Measurements from ENCODE around the gene MCL1. TPM values are rescaled to one million over a fixed set of nuclear protein-coding genes. Genes with fewer than 3 reads are reported as not detected.
A peak's percentile ranks its signal among the peaks of the same experiment; 100 is the strongest.

The MCL1 gene
- total and polyA plus RNA-seq, 2 of the 13 experiments (the other 11 are each of a cell fraction or from before 2014, with no cell fraction given), result 69.5 to 125 TPM

DNA sequence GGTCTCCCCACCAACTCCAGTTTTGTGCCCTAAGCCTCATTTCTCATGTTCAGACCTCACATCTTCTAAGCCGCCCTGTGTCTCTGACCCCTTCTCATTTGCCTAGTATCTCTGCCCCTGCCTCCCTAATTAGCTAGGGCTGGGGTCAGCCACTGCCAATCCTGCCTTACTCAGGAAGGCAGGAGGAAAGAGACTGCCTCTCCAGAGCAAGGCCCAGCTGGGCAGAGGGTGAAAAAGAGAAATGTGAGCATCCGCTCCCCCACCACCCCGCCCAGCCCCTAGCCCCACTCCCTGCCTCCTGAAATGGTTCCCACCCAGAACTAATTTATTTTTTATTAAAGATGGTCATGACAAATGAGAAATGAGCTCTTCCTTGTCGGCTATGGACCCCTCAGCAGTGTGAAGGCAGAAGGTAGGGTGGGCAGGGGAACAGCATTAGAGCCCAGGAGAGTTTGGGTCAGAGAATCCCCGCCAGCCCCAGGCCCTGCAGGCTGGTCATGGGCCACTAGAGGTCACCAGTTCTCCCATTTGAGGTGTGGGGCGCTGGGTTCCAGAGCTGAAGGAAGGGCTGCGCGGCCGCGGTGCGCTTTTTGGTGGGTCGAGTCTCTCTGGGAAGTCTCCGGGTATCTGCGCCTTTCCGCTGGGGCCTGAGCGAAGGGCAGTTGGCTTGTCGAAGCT is 18.7 kb downstream of the MCL1 start:
- Histone ChIP-seq H3K36me3 (replicated peaks in 1 of 2; ENCODE audit: control insufficient read depth in 1 of 2, insufficient read depth in 2 of 2, low read length in 2 of 2) (peaks cover 0 to 3% of the 10 kb centered on the region in 2 experiments; a peak in 2 of 5 replicates), H3K27ac (ENCODE audit: extremely low read length, insufficient read depth, low read length) (peak overlapping the region; percentile 91), H3K4me3 (replicated peaks in 1 of 3; ENCODE audit: insufficient read depth in 1 of 3, low read depth in 2 of 3, low read length in 3 of 3) (peak overlapping the region; percentile 72 to 80 (median 73)), H4K20me1 (ENCODE audit: insufficient read depth, low read length) (no peaks in the 10 kb centered on the region), H3K4me2 (ENCODE audit: low read depth, low read length) (peak overlapping the region; percentile 99), H3K9me3 (ENCODE audit: low read length) (no peaks in the 10 kb centered on the region), H3K4me1 (ENCODE audit: insufficient read depth, low read length) (peaks cover 46% of the 10 kb centered on the region), H3K79me2 (ENCODE audit: insufficient read depth, low read length) (peaks cover 8% of the 10 kb centered on the region), H2AFZ (ENCODE audit: low read length) (no peak overlapping the region), H3K9ac (ENCODE audit: insufficient read depth, low read depth, low read length) (peak overlapping the region; percentile 88), H3K27me3 (ENCODE audit: control insufficient read depth in 1 of 2, insufficient read depth in 2 of 2, low read length in 2 of 2) (no peaks in the 10 kb centered on the region)
- no TSS peak for BruUV-seq (replicated peaks)
- in situ Hi-C loops (cut with HindIII; ENCODE audit: extremely low pct_ligation_motif_present, low pct_unique_long_range_greater_than_20kb), result loop anchor here (5.0 kb wide), 2 partner anchors 67 to 252 kb away; partner anchors contain the start of gene ENSA
- POLR2A ChIA-PET, result interaction anchor here (0.7 to 13.0 kb wide), 17 partner anchors 8 to 446 kb away, joined by 3 to 469 read pairs (median 6); partner anchors contain the start of genes ADAMTSL4, CA14, ENSA and FALEC
- peak; percentile 65 for ATAC-seq
- no peak for FAIRE-seq
- CTCF ChIA-PET (ENCODE audit: low intra/inter-chr PET ratio, low total read pairs), result interaction anchor here (0.6 to 2.3 kb wide), 6 partner anchors 16 to 96 kb away, joined by 3 to 20 read pairs (median 6); no protein-coding TSS in a partner anchor
- intact Hi-C loops (cut with micrococcal nuclease; ENCODE audit: unreplicated experiment), result loop anchor here (1.0 to 5.0 kb wide), 2 partner anchors 61 to 137 kb away; partner anchors contain the start of gene GOLPH3L
- DNase-seq (ENCODE audit: low spot score), result peak; percentile 76
- WGBS (ENCODE audit: low lambda C conversion rate), result 21% methylated on average over 15 of the region's 17 CpGs
- TF ChIP-seq KLF16 (CRISPR knock-in tag; IDR thresholded peaks at IDR 0.05) (no peak), ZNF737 (CRISPR knock-in tag; IDR thresholded peaks at IDR 0.05; ENCODE audit: borderline replicate concordance) (no peak), PCBP1 (IDR thresholded peaks at IDR 0.05; ENCODE audit: borderline replicate concordance, low read depth, low read length) (no peak), RXRB (CRISPR knock-in tag; IDR thresholded peaks at IDR 0.05; ENCODE audit: borderline replicate concordance) (peak; percentile 9; the same call in 1 of the 2 replicates), ZSCAN9 (CRISPR knock-in tag; IDR thresholded peaks at IDR 0.05; ENCODE audit: borderline replicate concordance) (no peak), FOXJ3 (CRISPR knock-in tag; IDR thresholded peaks at IDR 0.05; ENCODE audit: borderline replicate concordance) (no peak), KDM3A (CRISPR knock-in tag; IDR thresholded peaks at IDR 0.05; ENCODE audit: low read depth) (0 out of 2 replicates have a peak, but pooled peaks have one; percentile 41), ZC3H4 (CRISPR knock-in tag; IDR thresholded peaks at IDR 0.05; ENCODE audit: borderline replicate concordance) (no peak), REPIN1 (CRISPR knock-in tag; IDR thresholded peaks at IDR 0.05; ENCODE audit: borderline replicate concordance, low read depth) (0 out of 2 replicates have a peak, but pooled peaks have one; percentile 31), RELA (CRISPR knock-in tag; IDR thresholded peaks at IDR 0.05) (0 out of 2 replicates have a peak, but pooled peaks have one; percentile 51), ELF3 (CRISPR knock-in tag; IDR thresholded peaks at IDR 0.05) (0 out of 2 replicates have a peak, but pooled peaks have one; percentile 34), ZNF766 (CRISPR knock-in tag; IDR thresholded peaks at IDR 0.05; ENCODE audit: borderline replicate concordance) (peak; percentile 25; the same call in 1 of the 2 replicates), ZNF572 (CRISPR knock-in tag; IDR thresholded peaks at IDR 0.05) (no peak), KLF11 (CRISPR knock-in tag; IDR thresholded peaks at IDR 0.05) (no peak)
- TF ChIP-seq, protein P1, sequence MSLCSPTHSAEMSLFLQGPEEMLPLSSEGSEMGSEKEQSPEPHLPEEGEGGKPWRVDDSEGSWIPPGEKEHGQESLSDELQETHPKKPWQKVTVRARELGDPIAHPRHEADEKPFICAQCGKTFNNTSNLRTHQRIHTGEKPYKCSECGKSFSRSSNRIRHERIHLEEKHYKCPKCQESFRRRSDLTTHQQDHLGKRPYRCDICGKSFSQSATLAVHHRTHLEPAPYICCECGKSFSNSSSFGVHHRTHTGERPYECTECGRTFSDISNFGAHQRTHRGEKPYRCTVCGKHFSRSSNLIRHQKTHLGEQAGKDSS (CRISPR knock-in tag; IDR thresholded peaks at IDR 0.05; ENCODE audit: borderline replicate concordance, low read depth), result no peak
- TF ChIP-seq, protein P2, sequence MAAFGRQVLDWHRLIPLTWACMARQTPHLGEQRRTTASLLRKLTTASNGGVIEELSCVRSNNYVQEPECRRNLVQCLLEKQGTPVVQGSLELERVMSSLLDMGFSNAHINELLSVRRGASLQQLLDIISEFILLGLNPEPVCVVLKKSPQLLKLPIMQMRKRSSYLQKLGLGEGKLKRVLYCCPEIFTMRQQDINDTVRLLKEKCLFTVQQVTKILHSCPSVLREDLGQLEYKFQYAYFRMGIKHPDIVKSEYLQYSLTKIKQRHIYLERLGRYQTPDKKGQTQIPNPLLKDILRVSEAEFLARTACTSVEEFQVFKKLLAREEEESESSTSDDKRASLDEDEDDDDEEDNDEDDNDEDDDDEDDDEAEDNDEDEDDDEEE (CRISPR knock-in tag; IDR thresholded peaks at IDR 0.05), result 0 out of 2 replicates have a peak, but pooled peaks have one; percentile 19
- TF ChIP-seq, protein P3, sequence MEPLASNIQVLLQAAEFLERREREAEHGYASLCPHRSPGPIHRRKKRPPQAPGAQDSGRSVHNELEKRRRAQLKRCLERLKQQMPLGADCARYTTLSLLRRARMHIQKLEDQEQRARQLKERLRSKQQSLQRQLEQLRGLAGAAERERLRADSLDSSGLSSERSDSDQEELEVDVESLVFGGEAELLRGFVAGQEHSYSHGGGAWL (CRISPR knock-in tag; IDR thresholded peaks at IDR 0.05), result no peak
- TF ChIP-seq, protein P4, sequence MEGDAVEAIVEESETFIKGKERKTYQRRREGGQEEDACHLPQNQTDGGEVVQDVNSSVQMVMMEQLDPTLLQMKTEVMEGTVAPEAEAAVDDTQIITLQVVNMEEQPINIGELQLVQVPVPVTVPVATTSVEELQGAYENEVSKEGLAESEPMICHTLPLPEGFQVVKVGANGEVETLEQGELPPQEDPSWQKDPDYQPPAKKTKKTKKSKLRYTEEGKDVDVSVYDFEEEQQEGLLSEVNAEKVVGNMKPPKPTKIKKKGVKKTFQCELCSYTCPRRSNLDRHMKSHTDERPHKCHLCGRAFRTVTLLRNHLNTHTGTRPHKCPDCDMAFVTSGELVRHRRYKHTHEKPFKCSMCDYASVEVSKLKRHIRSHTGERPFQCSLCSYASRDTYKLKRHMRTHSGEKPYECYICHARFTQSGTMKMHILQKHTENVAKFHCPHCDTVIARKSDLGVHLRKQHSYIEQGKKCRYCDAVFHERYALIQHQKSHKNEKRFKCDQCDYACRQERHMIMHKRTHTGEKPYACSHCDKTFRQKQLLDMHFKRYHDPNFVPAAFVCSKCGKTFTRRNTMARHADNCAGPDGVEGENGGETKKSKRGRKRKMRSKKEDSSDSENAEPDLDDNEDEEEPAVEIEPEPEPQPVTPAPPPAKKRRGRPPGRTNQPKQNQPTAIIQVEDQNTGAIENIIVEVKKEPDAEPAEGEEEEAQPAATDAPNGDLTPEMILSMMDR (CRISPR knock-in tag; IDR thresholded peaks at IDR 0.05), result peak; percentile 91
